Measurements from ENCODE around the gene FAM111B.

DNA sequence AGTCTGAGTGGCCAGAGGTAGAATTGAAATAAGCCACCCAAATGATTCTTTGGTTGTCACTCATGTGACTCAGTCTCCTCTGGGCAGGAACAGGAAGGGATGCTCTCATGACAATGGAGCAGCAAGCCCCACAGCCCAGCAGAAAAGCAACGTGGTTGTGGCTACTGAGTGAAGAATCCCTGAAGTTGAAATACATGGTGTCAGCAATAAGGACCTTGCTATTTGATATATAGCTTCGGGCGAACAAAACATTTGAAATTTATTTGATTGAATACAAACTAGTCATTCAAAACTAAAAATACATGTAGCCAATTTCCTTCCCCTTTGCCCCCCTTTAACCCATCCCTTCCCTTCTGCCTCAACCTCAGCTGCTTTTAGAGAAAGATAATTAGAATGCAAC lies 50.4 kb downstream of the FAM111B start:
- TF ChIP-seq, protein P1, sequence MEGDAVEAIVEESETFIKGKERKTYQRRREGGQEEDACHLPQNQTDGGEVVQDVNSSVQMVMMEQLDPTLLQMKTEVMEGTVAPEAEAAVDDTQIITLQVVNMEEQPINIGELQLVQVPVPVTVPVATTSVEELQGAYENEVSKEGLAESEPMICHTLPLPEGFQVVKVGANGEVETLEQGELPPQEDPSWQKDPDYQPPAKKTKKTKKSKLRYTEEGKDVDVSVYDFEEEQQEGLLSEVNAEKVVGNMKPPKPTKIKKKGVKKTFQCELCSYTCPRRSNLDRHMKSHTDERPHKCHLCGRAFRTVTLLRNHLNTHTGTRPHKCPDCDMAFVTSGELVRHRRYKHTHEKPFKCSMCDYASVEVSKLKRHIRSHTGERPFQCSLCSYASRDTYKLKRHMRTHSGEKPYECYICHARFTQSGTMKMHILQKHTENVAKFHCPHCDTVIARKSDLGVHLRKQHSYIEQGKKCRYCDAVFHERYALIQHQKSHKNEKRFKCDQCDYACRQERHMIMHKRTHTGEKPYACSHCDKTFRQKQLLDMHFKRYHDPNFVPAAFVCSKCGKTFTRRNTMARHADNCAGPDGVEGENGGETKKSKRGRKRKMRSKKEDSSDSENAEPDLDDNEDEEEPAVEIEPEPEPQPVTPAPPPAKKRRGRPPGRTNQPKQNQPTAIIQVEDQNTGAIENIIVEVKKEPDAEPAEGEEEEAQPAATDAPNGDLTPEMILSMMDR (IDR thresholded peaks at IDR 0.05): no peak
- no peak for TF ChIP-seq POLR2A (IDR thresholded peaks at IDR 0.05)
